ENCODE data around the gene ATP1A1. TPM values are rescaled to one million over a fixed set of nuclear protein-coding genes. Genes with fewer than 3 reads are reported as not detected.
A peak's percentile ranks its signal among the peaks of the same experiment; 100 is the strongest.

The ATP1A1 gene
- total and polyA plus RNA-seq, 5 donors from 2014 or later = 52.4 to 228 (median 63.5) TPM

DNA sequence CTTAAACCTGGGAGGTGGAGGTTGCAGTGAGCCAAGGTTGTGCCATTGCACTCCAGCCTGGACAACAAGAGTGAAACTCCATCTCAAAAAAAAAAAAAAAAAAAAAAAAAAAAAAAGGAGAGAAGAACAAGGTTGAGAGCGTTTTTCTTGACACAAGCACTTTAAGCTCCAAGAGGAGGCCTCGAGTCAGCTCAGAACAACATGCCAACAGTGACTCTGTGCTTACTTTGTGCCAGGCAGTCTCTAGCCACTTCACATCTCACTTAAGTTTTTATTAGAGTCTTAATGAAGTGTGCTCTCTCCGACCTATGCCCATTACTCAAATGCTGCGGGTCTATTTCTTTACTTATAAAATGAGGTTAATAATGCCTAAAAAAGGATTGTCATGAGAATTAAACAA is 13.0 kb downstream of the ATP1A1 start:
- DNase-seq (no peak), ATAC-seq (ENCODE audit: low read depth in 2 of 2) (no peak)
- peaks cover 49% of the 10 kb centered on the region for H3K36me3 Mint-ChIP-seq
- Histone ChIP-seq H3K27me3 (ENCODE audit: control insufficient read depth, insufficient read depth, low read length) (no peaks in the 10 kb centered on the region), H3K36me3 (ENCODE audit: control insufficient read depth, insufficient read depth, low read length) (peaks cover 72% of the 10 kb centered on the region), H3K27ac (ENCODE audit: insufficient read depth, low read length, poor library complexity, severe bottlenecking) (peak overlapping the region; percentile 44), H3K9me3 (ENCODE audit: control insufficient read depth in 2 of 2, low read length in 2 of 2) (no peaks in the 10 kb centered on the region), H3K4me1 (ENCODE audit: control insufficient read depth, insufficient read depth, low read length, poor library complexity, severe bottlenecking) (peaks cover 29% of the 10 kb centered on the region), H3K4me3 (ENCODE audit: low read depth, low read length) (no peak overlapping the region)
- H3K9me3 Mint-ChIP-seq = no peaks in the 10 kb centered on the region
- H3K4me3 Mint-ChIP-seq = no peak overlapping the region
- H3K4me1 Mint-ChIP-seq = peaks cover 37 to 85% (median 57%) of the 10 kb centered on the region in 4 donors
- no peaks in the 10 kb centered on the region for H3K27me3 Mint-ChIP-seq
- H3K27ac Mint-ChIP-seq = peak overlapping the region in 1 of 3 donors; percentile 34

DNA sequence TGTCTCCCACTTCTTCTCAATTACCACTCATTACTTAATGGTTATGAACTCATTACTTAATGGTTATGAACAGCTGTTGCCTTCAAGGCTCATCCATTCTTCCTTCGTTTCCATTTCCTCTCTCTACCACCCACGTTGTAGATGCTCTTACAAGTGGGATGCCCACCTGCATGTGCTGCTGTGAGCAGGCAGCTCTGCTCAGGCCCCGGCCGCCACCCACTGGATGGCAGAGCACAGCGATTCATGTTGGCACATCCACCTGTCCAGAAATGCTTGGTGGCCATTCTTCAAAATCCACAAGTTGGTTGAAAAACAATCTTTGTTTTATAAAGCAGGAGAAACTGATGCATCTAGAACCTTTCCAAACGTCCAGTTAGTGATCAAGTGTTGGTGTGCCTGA is 14.5 kb downstream of the ATP1A1 start:
- H3K9me3 Mint-ChIP-seq = no peaks in the 10 kb centered on the region
- Histone ChIP-seq H3K27me3 (ENCODE audit: control insufficient read depth, insufficient read depth, low read length) (no peaks in the 10 kb centered on the region), H3K9me3 (ENCODE audit: control insufficient read depth in 2 of 2, low read length in 2 of 2) (no peaks in the 10 kb centered on the region), H3K36me3 (ENCODE audit: control insufficient read depth, insufficient read depth, low read length) (peaks cover 87% of the 10 kb centered on the region), H3K4me1 (ENCODE audit: control insufficient read depth, insufficient read depth, low read length, poor library complexity, severe bottlenecking) (peaks cover 22% of the 10 kb centered on the region), H3K27ac (ENCODE audit: insufficient read depth, low read length, poor library complexity, severe bottlenecking) (no peak overlapping the region), H3K4me3 (ENCODE audit: low read depth, low read length) (no peak overlapping the region)
- peaks cover 62% of the 10 kb centered on the region for H3K36me3 Mint-ChIP-seq
- H3K27me3 Mint-ChIP-seq = no peaks in the 10 kb centered on the region
- DNase-seq (no peak), ATAC-seq (ENCODE audit: low read depth in 2 of 2) (no peak)
- peak overlapping the region; percentile 7 to 83 (median 55) for H3K27ac Mint-ChIP-seq
- no peak overlapping the region for H3K4me3 Mint-ChIP-seq
- peaks cover 32 to 80% (median 52%) of the 10 kb centered on the region in 4 donors for H3K4me1 Mint-ChIP-seq

DNA sequence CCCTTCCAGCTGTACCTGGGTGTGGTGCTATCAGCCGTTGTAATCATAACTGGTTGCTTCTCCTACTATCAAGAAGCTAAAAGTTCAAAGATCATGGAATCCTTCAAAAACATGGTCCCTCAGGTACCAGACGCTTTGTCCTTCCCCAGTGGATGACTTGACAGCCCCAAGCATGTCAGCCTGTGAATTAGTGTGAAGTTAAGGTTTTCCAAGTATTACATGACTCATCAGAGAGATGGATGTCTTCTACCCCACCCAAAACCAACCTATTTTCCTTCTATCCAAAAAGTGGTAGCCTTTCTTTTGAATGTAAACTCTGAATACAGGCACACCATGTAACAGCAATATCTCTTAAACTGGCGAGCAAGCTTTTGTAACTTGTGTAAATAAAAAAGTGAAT is 15.1 kb downstream of the ATP1A1 start:
- Histone ChIP-seq H3K4me3 (ENCODE audit: low read depth, low read length) (no peak overlapping the region), H3K9me3 (ENCODE audit: control insufficient read depth in 2 of 2, low read length in 2 of 2) (no peaks in the 10 kb centered on the region), H3K27ac (ENCODE audit: insufficient read depth, low read length, poor library complexity, severe bottlenecking) (no peak overlapping the region), H3K4me1 (ENCODE audit: control insufficient read depth, insufficient read depth, low read length, poor library complexity, severe bottlenecking) (peaks cover 17% of the 10 kb centered on the region), H3K27me3 (ENCODE audit: control insufficient read depth, insufficient read depth, low read length) (no peaks in the 10 kb centered on the region), H3K36me3 (ENCODE audit: control insufficient read depth, insufficient read depth, low read length) (peaks cover 93% of the 10 kb centered on the region)
- DNase-seq (no peak), ATAC-seq (ENCODE audit: low read depth in 2 of 2) (no peak)
- Mint-ChIP-seq H3K36me3 (peaks cover 67% of the 10 kb centered on the region), H3K4me1 (peaks cover 29 to 78% (median 48%) of the 10 kb centered on the region in 4 donors), H3K27ac (peak overlapping the region in 1 of 3 donors; percentile 43), H3K9me3 (no peaks in the 10 kb centered on the region), H3K4me3 (no peak overlapping the region), H3K27me3 (no peaks in the 10 kb centered on the region)

DNA sequence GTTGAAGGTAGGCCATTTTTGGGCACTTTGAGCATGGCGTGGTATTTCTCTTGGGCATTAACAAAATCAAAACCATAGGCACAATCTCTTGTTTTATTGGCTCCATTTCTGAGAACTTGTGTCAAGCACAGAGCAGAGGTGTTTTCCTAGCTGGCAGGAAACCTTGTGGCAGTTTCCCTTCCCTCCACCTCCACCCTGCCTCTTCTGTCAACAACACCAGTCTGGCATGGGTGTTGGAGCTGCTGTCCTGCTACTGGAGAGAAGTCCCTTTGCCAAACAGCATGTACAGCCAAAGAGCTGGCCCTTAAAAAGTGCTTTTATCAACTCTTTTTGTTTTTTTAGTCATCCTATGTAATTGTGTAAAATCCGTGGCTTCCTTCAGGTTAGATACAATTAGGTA is 16.0 kb downstream of the ATP1A1 start:
- ATAC-seq (ENCODE audit: low read depth in 2 of 2) (no peak), DNase-seq (peak in 1 of 3 donors; percentile 29)
- Mint-ChIP-seq H3K27ac (peak overlapping the region; percentile 24 to 84 (median 73)), H3K27me3 (no peaks in the 10 kb centered on the region), H3K4me3 (no peak overlapping the region), H3K4me1 (peaks cover 29 to 72% (median 42%) of the 10 kb centered on the region in 4 donors), H3K36me3 (peaks cover 64% of the 10 kb centered on the region), H3K9me3 (no peaks in the 10 kb centered on the region)
- no peaks in the 10 kb centered on the region for H3K9me3 ChIP-seq (ENCODE audit: control insufficient read depth in 2 of 2, low read length in 2 of 2)
- no peak overlapping the region for H3K27ac ChIP-seq (ENCODE audit: insufficient read depth, low read length, poor library complexity, severe bottlenecking)
- no peak overlapping the region for H3K4me3 ChIP-seq (ENCODE audit: low read depth, low read length)
- H3K27me3 ChIP-seq (ENCODE audit: control insufficient read depth, insufficient read depth, low read length) = no peaks in the 10 kb centered on the region
- H3K36me3 ChIP-seq (ENCODE audit: control insufficient read depth, insufficient read depth, low read length) = peaks cover 97% of the 10 kb centered on the region
- peaks cover 13% of the 10 kb centered on the region for H3K4me1 ChIP-seq (ENCODE audit: control insufficient read depth, insufficient read depth, low read length, poor library complexity, severe bottlenecking)

DNA sequence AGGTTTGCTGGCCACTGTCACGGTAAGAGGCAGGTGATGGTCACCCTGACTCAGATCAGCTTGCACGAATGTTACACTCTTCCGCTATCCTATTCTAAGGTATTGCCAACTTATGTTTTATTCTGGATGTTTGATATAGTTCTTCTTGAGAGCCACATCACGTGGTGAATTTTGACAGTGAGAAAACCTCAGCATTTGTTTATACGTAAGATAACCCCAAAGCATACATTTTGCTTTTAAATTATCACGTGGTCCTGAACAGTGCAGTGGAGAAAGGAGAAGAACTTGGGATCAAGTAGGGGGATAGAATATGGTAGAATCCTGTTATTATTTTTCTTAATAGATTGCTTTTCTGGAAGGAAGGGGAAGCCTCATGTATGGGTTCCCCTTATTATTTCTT is 16.6 kb downstream of the ATP1A1 start:
- H3K9me3 ChIP-seq (ENCODE audit: control insufficient read depth in 2 of 2, low read length in 2 of 2) = no peaks in the 10 kb centered on the region
- H3K27me3 ChIP-seq (ENCODE audit: control insufficient read depth, insufficient read depth, low read length) = no peaks in the 10 kb centered on the region
- H3K9me3 Mint-ChIP-seq = no peaks in the 10 kb centered on the region
- H3K4me3 Mint-ChIP-seq = no peak overlapping the region
- H3K4me3 ChIP-seq (ENCODE audit: low read depth, low read length) = no peak overlapping the region
- ATAC-seq (ENCODE audit: low read depth in 2 of 2) (no peak), DNase-seq (no peak)
- no peaks in the 10 kb centered on the region for H3K27me3 Mint-ChIP-seq
- peak overlapping the region; percentile 57 for H3K27ac ChIP-seq (ENCODE audit: insufficient read depth, low read length, poor library complexity, severe bottlenecking)
- H3K4me1 Mint-ChIP-seq = peaks cover 29 to 65% (median 43%) of the 10 kb centered on the region in 4 donors
- H3K27ac Mint-ChIP-seq = peak overlapping the region; percentile 24 to 80 (median 73)
- peaks cover 13% of the 10 kb centered on the region for H3K4me1 ChIP-seq (ENCODE audit: control insufficient read depth, insufficient read depth, low read length, poor library complexity, severe bottlenecking)
- H3K36me3 ChIP-seq (ENCODE audit: control insufficient read depth, insufficient read depth, low read length) = peaks cover 97% of the 10 kb centered on the region
- peaks cover 65% of the 10 kb centered on the region for H3K36me3 Mint-ChIP-seq

DNA sequence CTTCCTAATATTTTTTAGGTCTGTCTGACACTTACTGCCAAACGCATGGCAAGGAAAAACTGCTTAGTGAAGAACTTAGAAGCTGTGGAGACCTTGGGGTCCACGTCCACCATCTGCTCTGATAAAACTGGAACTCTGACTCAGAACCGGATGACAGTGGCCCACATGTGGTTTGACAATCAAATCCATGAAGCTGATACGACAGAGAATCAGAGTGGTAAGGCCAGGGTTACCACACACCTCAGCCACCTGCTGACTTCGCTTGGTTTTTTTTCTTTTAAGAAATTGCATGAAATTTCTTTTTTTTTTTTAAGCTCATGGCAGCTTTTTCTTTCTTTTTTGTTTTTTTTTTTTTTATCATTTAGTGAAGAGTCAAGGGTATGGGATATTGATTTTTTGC is 17.2 kb downstream of the ATP1A1 start:
- Histone ChIP-seq H3K9me3 (ENCODE audit: control insufficient read depth in 2 of 2, low read length in 2 of 2) (no peaks in the 10 kb centered on the region), H3K4me3 (ENCODE audit: low read depth, low read length) (no peak overlapping the region), H3K4me1 (ENCODE audit: control insufficient read depth, insufficient read depth, low read length, poor library complexity, severe bottlenecking) (peaks cover 13% of the 10 kb centered on the region), H3K36me3 (ENCODE audit: control insufficient read depth, insufficient read depth, low read length) (peaks cover 97% of the 10 kb centered on the region), H3K27ac (ENCODE audit: insufficient read depth, low read length, poor library complexity, severe bottlenecking) (peak overlapping the region; percentile 57), H3K27me3 (ENCODE audit: control insufficient read depth, insufficient read depth, low read length) (no peaks in the 10 kb centered on the region)
- no peaks in the 10 kb centered on the region for H3K9me3 Mint-ChIP-seq
- H3K27ac Mint-ChIP-seq = peak overlapping the region in 2 of 3 donors; percentile 24 to 73
- H3K4me3 Mint-ChIP-seq = no peak overlapping the region
- no peaks in the 10 kb centered on the region for H3K27me3 Mint-ChIP-seq
- peaks cover 64% of the 10 kb centered on the region for H3K36me3 Mint-ChIP-seq
- peaks cover 32 to 62% (median 42%) of the 10 kb centered on the region in 4 donors for H3K4me1 Mint-ChIP-seq
- ATAC-seq (ENCODE audit: low read depth in 2 of 2) (peak; percentile 88 to 91), DNase-seq (peak; percentile 15 to 59 (median 31))

DNA sequence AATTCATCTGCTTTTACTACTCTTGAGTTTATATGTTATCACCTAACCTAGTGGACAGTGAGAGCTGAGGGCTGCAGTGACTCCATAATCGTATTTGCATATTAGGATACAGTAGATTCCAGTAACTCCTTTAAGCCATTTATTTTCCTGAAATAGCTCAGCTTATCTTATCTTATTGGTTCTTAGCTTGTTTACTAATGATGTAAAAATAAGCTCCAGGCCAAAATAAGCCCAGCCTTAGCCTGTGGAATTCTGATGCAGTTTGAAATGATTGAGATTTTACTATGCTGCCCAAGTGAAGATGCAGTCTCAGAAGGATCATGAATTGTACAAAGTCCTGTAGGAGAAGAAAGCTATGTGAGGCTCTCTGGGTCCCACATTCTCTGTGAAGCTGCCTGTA is 18.1 kb downstream of the ATP1A1 start:
- Mint-ChIP-seq H3K4me1 (peaks cover 32 to 62% (median 42%) of the 10 kb centered on the region in 4 donors), H3K27ac (peak overlapping the region in 2 of 3 donors; percentile 24 to 76), H3K27me3 (no peaks in the 10 kb centered on the region), H3K4me3 (peak overlapping the region in 1 of 4 donors; percentile 29), H3K9me3 (no peaks in the 10 kb centered on the region), H3K36me3 (peaks cover 69% of the 10 kb centered on the region)
- no peak overlapping the region for H3K27ac ChIP-seq (ENCODE audit: insufficient read depth, low read length, poor library complexity, severe bottlenecking)
- peaks cover 13% of the 10 kb centered on the region for H3K4me1 ChIP-seq (ENCODE audit: control insufficient read depth, insufficient read depth, low read length, poor library complexity, severe bottlenecking)
- no peaks in the 10 kb centered on the region for H3K27me3 ChIP-seq (ENCODE audit: control insufficient read depth, insufficient read depth, low read length)
- no peaks in the 10 kb centered on the region for H3K9me3 ChIP-seq (ENCODE audit: control insufficient read depth in 2 of 2, low read length in 2 of 2)
- H3K36me3 ChIP-seq (ENCODE audit: control insufficient read depth, insufficient read depth, low read length) = peaks cover 100% of the 10 kb centered on the region
- no peak for DNase-seq
- no peak overlapping the region for H3K4me3 ChIP-seq (ENCODE audit: low read depth, low read length)
- no peak for ATAC-seq (ENCODE audit: low read depth in 2 of 2)

DNA sequence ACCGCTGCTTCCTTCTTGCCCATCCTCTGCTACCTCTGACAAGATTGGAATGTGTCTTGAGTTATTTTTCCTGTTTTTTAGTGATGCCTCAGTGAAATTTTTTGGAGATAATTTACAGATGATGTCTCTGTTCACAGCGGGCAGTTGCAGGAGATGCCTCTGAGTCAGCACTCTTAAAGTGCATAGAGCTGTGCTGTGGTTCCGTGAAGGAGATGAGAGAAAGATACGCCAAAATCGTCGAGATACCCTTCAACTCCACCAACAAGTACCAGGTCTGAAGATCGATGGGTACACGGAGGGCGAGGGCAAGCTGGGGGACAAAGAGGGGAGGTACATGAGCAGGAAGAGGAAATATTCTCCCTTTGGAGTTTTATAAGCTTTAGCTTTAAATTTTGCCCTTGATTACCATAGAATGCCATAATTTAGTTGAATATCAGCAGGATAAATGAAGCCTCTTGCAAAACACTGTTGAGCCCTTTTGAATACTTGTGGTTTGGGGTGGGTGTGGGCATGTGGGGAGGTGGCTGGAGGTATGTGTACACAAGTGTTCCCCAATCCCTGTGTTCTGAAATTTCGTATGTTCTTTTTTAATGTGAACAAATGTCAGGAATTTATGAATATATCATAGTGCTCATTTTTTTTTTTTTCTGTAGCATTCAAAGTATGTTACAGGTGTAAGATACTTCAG is 19.8 kb downstream of the ATP1A1 start:
- Mint-ChIP-seq H3K27me3 (no peaks in the 10 kb centered on the region), H3K4me1 (peaks cover 28 to 51% (median 36%) of the 10 kb centered on the region in 4 donors), H3K27ac (peak overlapping the region in 2 of 3 donors; percentile 24 to 85), H3K36me3 (peaks cover 76% of the 10 kb centered on the region), H3K4me3 (no peak overlapping the region), H3K9me3 (no peaks in the 10 kb centered on the region)
- Histone ChIP-seq H3K4me1 (ENCODE audit: control insufficient read depth, insufficient read depth, low read length, poor library complexity, severe bottlenecking) (peaks cover 13% of the 10 kb centered on the region), H3K4me3 (ENCODE audit: low read depth, low read length) (no peak overlapping the region), H3K9me3 (ENCODE audit: control insufficient read depth in 2 of 2, low read length in 2 of 2) (no peaks in the 10 kb centered on the region), H3K27ac (ENCODE audit: insufficient read depth, low read length, poor library complexity, severe bottlenecking) (no peak overlapping the region), H3K27me3 (ENCODE audit: control insufficient read depth, insufficient read depth, low read length) (no peaks in the 10 kb centered on the region), H3K36me3 (ENCODE audit: control insufficient read depth, insufficient read depth, low read length) (peaks cover 100% of the 10 kb centered on the region)
- ATAC-seq (ENCODE audit: low read depth in 2 of 2) (no peak), DNase-seq (no peak)
